22Rv1 (cell line): ENCODE data around the gene RGS21.

ENCODE experiments used
- ZFX ChIP-seq: fragments of 450-650 bp; IDR thresholded peaks from 2 replicates; pipeline ENCODE4 v1.6.1; 2017; ENCODE audit warnings: antibody characterized with exemption, borderline replicate concordance
- TF ChIP-seq, protein P1 (sequence below): fragments of 450-650 bp; IDR thresholded peaks from 2 replicates; pipeline ENCODE4 v1.5.1; 2017; ENCODE audit warnings: mild to moderate bottlenecking

DNA sequence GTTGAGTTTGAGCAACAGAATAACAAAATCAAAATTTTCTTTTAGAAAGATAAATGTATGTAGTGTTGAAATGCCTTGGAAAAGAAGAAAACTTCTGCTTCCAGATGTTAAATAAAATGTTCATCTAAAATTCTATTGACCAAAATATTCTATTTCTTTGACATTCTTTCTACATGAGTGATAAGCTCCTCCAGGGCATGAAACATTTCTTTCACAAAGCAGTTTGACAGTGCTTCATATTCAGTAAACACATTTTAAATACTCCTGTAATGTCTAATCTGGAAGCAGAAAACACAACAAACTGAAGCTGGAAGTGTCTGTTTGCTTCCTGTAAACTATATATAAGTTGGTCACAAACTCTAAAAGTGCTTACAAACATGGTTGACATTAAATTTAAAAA is 61.5 kb downstream of the RGS21 start:
- TF ChIP-seq, protein P1, sequence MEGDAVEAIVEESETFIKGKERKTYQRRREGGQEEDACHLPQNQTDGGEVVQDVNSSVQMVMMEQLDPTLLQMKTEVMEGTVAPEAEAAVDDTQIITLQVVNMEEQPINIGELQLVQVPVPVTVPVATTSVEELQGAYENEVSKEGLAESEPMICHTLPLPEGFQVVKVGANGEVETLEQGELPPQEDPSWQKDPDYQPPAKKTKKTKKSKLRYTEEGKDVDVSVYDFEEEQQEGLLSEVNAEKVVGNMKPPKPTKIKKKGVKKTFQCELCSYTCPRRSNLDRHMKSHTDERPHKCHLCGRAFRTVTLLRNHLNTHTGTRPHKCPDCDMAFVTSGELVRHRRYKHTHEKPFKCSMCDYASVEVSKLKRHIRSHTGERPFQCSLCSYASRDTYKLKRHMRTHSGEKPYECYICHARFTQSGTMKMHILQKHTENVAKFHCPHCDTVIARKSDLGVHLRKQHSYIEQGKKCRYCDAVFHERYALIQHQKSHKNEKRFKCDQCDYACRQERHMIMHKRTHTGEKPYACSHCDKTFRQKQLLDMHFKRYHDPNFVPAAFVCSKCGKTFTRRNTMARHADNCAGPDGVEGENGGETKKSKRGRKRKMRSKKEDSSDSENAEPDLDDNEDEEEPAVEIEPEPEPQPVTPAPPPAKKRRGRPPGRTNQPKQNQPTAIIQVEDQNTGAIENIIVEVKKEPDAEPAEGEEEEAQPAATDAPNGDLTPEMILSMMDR: no peak
- no peak for TF ChIP-seq ZFX
